IMR-90 (cell line): ENCODE data around the gene ALKBH6. TPM values are rescaled to one million over a fixed set of nuclear protein-coding genes. Genes with fewer than 3 reads are reported as not detected.

Source experiments
- ATAC-seq: fragments of 200-7000 bp; cut with Tn5 transposase; 2 replicates; pipeline ENCODE4 v1.9.1; 2020; ENCODE audit warnings: low read depth, mild to moderate bottlenecking, moderate library complexity
- BruUV-seq: library from RNA; stranded (reverse); fragments of 400-500 nt; replicated peaks from 2 replicates; lab custom pipeline; 2021; lab: Mats Ljungman, UMichigan
- CTCF ChIA-PET: fragments of 300-600 bp; formaldehyde crosslinking; extraction: SDS; loops from one replicate; lab custom pipeline; 2021; ENCODE audit warnings: antibody characterized with exemption; lab: Yijun Ruan, JAX
- POLR2A ChIA-PET: fragments of 300-600 bp; sonication (Branson Sonifier 250); formaldehyde crosslinking; loops from one replicate; lab custom pipeline; 2022; ENCODE audit warnings: antibody characterized with exemption; ENCODE audit not compliant: unreplicated experiment; lab: Charles Lee
- DNase-seq: peaks from one replicate; pipeline ENCODE4 v3.0.0; 2013
- H2AFZ ChIP-seq: replicated peaks from 2 replicates; pipeline ENCODE3; 2013; ENCODE audit warnings: low read length, mild to moderate bottlenecking; ENCODE audit not compliant: poor library complexity
- H2AK5ac ChIP-seq: 2 replicates; pipeline ENCODE4 v1.6.1; 2013; ENCODE audit warnings: low read depth, low read length, inconsistent platforms
- H2AK9ac ChIP-seq: replicated peaks from 2 replicates; pipeline ENCODE3; 2013; ENCODE audit warnings: mild to moderate bottlenecking, low read depth, low read length, moderate library complexity; ENCODE audit not compliant: poor library complexity
- H2BK120ac ChIP-seq: 2 replicates; pipeline ENCODE4 v1.6.1; 2013; ENCODE audit warnings: low read depth, low read length, inconsistent platforms
- H2BK15ac ChIP-seq: 3 replicates; pipeline ENCODE4 v1.6.1; 2013; ENCODE audit warnings: low read depth, low read length, inconsistent platforms
- H2BK20ac ChIP-seq: 2 replicates; pipeline ENCODE4 v1.6.1; 2013; ENCODE audit warnings: low read depth, mild to moderate bottlenecking, inconsistent platforms, low read length, moderate library complexity
- H2BK5ac ChIP-seq: 2 replicates; pipeline ENCODE4 v1.6.1; 2013; ENCODE audit warnings: mild to moderate bottlenecking, low read depth, low read length, inconsistent platforms; ENCODE audit not compliant: poor library complexity, severe bottlenecking
- H3K14ac ChIP-seq: replicated peaks from 2 replicates; pipeline ENCODE4 v1.6.1; 2013; ENCODE audit warnings: low read depth, low read length, inconsistent platforms
- H3K18ac ChIP-seq: 2 replicates; pipeline ENCODE4 v1.6.1; 2013; ENCODE audit warnings: low read depth, low read length, control low read depth
- H3K23ac ChIP-seq: 2 replicates; pipeline ENCODE4 v1.6.1; 2013; ENCODE audit warnings: low read depth, low read length, inconsistent platforms
- H3K27ac ChIP-seq: 2 replicates; pipeline ENCODE4 v1.5.1; 2013; ENCODE audit warnings: mild to moderate bottlenecking, control low read depth, low read length; ENCODE audit not compliant: insufficient read depth
- H3K27me3 ChIP-seq: 2 replicates; pipeline ENCODE4 v1.6.1; 2013; ENCODE audit warnings: low read length; ENCODE audit not compliant: control insufficient read depth, insufficient read depth
- H3K36me3 ChIP-seq: 2 replicates; pipeline ENCODE4 v1.6.1; 2013; ENCODE audit warnings: low read length, mixed read lengths; ENCODE audit not compliant: control insufficient read depth, insufficient read depth
- H3K4ac ChIP-seq: 2 replicates; pipeline ENCODE4 v1.6.1; 2013; ENCODE audit warnings: low read depth, low read length, inconsistent platforms
- H3K4me1 ChIP-seq: 2 replicates; pipeline ENCODE4 v1.6.1; 2013; ENCODE audit warnings: low read length, mixed read lengths; ENCODE audit not compliant: control insufficient read depth, insufficient read depth
- H3K4me2 ChIP-seq: 2 replicates; pipeline ENCODE4 v1.6.1; 2013; ENCODE audit warnings: low read depth, mild to moderate bottlenecking, control low read depth, low read length, moderate library complexity
- H3K4me3 ChIP-seq: 2 replicates; pipeline ENCODE4 v1.5.1; 2013; ENCODE audit warnings: low read depth, mild to moderate bottlenecking, control low read depth, low read length, moderate library complexity; ENCODE audit not compliant: insufficient read depth
- H3K56ac ChIP-seq: 2 replicates; pipeline ENCODE4 v1.6.1; 2013; ENCODE audit warnings: low read length, inconsistent platforms; ENCODE audit not compliant: insufficient read depth; ENCODE audit errors: extremely low read depth
- H3K79me1 ChIP-seq, 2 experiments: 2 replicates each; pipeline ENCODE4 v1.6.1; 2013; ENCODE audit warnings: low read length in 2 of 2, inconsistent platforms in 1 of 2, low read depth in 1 of 2
- H3K9ac ChIP-seq: 2 replicates; pipeline ENCODE4 v1.6.1; 2013; ENCODE audit warnings: low read depth, low read length, control low read depth
- H3K9me1 ChIP-seq: 2 replicates; pipeline ENCODE4 v1.6.1; 2013; ENCODE audit warnings: low read length, inconsistent platforms; ENCODE audit not compliant: insufficient read depth
- H3K9me3 ChIP-seq: 2 replicates; pipeline ENCODE4 v1.6.1; 2013; ENCODE audit warnings: low read length; ENCODE audit not compliant: control insufficient read depth, insufficient read depth
- H4K20me1 ChIP-seq: 2 replicates; pipeline ENCODE4 v1.6.1; 2013; ENCODE audit warnings: low read length, inconsistent platforms; ENCODE audit not compliant: insufficient read depth
- H4K5ac ChIP-seq: 2 replicates; pipeline ENCODE4 v1.6.1; 2013; ENCODE audit warnings: mild to moderate bottlenecking, low read depth, low read length, control low read depth
- H4K8ac ChIP-seq, 2 experiments: 2 replicates each; pipeline ENCODE4 v1.6.1; 2013; ENCODE audit warnings: low read depth in 2 of 2, low read length in 2 of 2, control low read depth in 1 of 2, inconsistent platforms in 1 of 2
- H4K91ac ChIP-seq: 2 replicates; pipeline ENCODE4 v1.6.1; 2013; ENCODE audit warnings: low read depth, low read length, inconsistent platforms; ENCODE audit not compliant: insufficient read depth
- BHLHE40 ChIP-seq: fragments of 150-350 bp; IDR thresholded peaks from 2 replicates; pipeline ENCODE4 v1.6.1; 2016; ENCODE audit warnings: mild to moderate bottlenecking, low read depth, low read length
- CEBPB ChIP-seq: IDR thresholded peaks from 2 replicates; pipeline ENCODE4 v1.6.1; 2012; ENCODE audit warnings: low read depth, low read length, improper control_type of control experiment
- CHD1 ChIP-seq: IDR thresholded peaks from 2 replicates; pipeline ENCODE4 v1.6.1; 2012; ENCODE audit warnings: low read depth, low read length, improper control_type of control experiment
- FOS ChIP-seq: fragments of 150-350 bp; IDR thresholded peaks from 2 replicates; pipeline ENCODE4 v1.6.1; 2016; ENCODE audit warnings: low read depth, low read length
- MAZ ChIP-seq: IDR thresholded peaks from 2 replicates; pipeline ENCODE4 v1.6.1; 2012; ENCODE audit warnings: low read depth, mild to moderate bottlenecking, low read length, improper control_type of control experiment, moderate library complexity, borderline replicate concordance
- MXI1 ChIP-seq: IDR thresholded peaks from 2 replicates; pipeline ENCODE4 v1.6.1; 2012; ENCODE audit warnings: low read depth, mild to moderate bottlenecking, low read length, moderate library complexity, borderline replicate concordance
- NFE2L2 ChIP-seq: fragments of 150-350 bp; IDR thresholded peaks from 2 replicates; pipeline ENCODE4 v1.6.1; 2016; ENCODE audit warnings: low read depth, mild to moderate bottlenecking, low read length
- POLR2A ChIP-seq: IDR thresholded peaks from 2 replicates; pipeline ENCODE4 v1.6.1; 2012; ENCODE audit warnings: mild to moderate bottlenecking, low read depth, low read length
- RAD21 ChIP-seq: IDR thresholded peaks from 2 replicates; pipeline ENCODE4 v1.6.1; 2012; ENCODE audit warnings: low read length, improper control_type of control experiment
- RCOR1 ChIP-seq: IDR thresholded peaks from 2 replicates; pipeline ENCODE4 v1.6.1; 2012; ENCODE audit warnings: mild to moderate bottlenecking, low read length, improper control_type of control experiment; ENCODE audit not compliant: insufficient replicate concordance
- RFX5 ChIP-seq: IDR thresholded peaks from 2 replicates; pipeline ENCODE4 v1.8.0; 2012; ENCODE audit warnings: low read depth, mild to moderate bottlenecking, low read length, moderate library complexity
- SMC3 ChIP-seq: fragments of 150-350 bp; IDR thresholded peaks from 2 replicates; pipeline ENCODE4 v1.6.1; 2016; ENCODE audit warnings: low read depth, mild to moderate bottlenecking, antibody characterized with exemption, low read length, moderate library complexity
- WGBS, 2 experiments: methylation state at CpG; one replicate each; pipeline versions ENCODE4 v1.1.5 to v1.1.7; 2013; ENCODE audit warnings: missing lambda C conversion rate in 2 of 2; ENCODE audit not compliant: insufficient read length in 1 of 2; ENCODE audit errors: extremely low coverage in 2 of 2; 5-methylcytosine and 5-hydroxymethylcytosine counted together
- dilution Hi-C: fragments of 300-500 bp; cut with HindIII; formaldehyde crosslinking; loops from one replicate; pipeline ENCODE4 v1.14.3; 2018; ENCODE audit warnings: low sequenced_read_pairs; ENCODE audit not compliant: unreplicated experiment
- in situ Hi-C: fragments of 300-500 bp; cut with MboI; formaldehyde crosslinking; loops from 3 replicates; pipeline ENCODE4 v1.14.3; 2019; ENCODE audit warnings: low sequenced_read_pairs, inconsistent platforms, mixed read lengths
- intact Hi-C: fragments of 100-400 bp; cut with micrococcal nuclease; formaldehyde crosslinking; loops from 2 replicates; pipeline ENCODE4 v1.10.0; 2022
- polyA plus RNA-seq, 3 experiments: library from polyadenylated mRNA; depleted of rRNA; stranded (reverse); fragments of >200 nt; gene quantifications; 2 replicates each; pipeline ENCODE4 v1.2.3, GENCODE V29; 2012; ENCODE audit warnings: low replicate concordance in 1 of 3
- total RNA-seq: library from RNA; depleted of rRNA; stranded (reverse); fragments of >200 nt; gene quantifications from 2 replicates; pipeline ENCODE4 v1.2.3, GENCODE V29; 2012
- TF ChIP-seq, protein P1 (sequence below): fragments of 150-350 bp; IDR thresholded peaks from 2 replicates; pipeline ENCODE4 v1.6.1; 2017; ENCODE audit warnings: mild to moderate bottlenecking, antibody characterized with exemption, low read length, low read depth
- TF ChIP-seq, protein P2 (sequence below): fragments of 150-350 bp; IDR thresholded peaks from 2 replicates; pipeline ENCODE4 v1.6.1; 2016; ENCODE audit warnings: low read depth, mild to moderate bottlenecking, low read length, moderate library complexity, borderline replicate concordance
- TF ChIP-seq, protein P3 (sequence below): conservative IDR thresholded peaks from 2 replicates; pipeline ENCODE4 v1.5.1; 2012; ENCODE audit warnings: mild to moderate bottlenecking, low read depth, low read length, improper control_type of control experiment

The ALKBH6 gene
- total and polyA plus RNA-seq, 2 of the 4 experiments (the other 2 are of a cell fraction) = 12.9 to 38.7 TPM

DNA sequence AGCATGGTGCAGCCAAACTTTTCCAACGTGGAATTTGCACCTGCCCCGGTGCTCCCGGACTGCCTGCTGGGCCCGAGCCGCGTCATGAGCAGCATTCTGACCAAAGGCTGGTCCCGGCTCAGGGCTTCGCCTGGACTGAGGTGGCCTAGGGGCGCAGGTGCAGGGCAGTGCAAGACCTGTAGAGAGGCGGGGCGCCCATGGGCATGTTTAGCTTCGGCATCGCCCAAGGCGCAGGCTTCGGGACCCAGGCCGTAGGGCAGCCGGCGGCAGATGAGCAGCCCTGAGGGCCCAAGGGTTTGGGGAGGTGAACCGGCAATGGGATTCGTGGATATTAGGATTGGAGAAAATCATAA is 54.1 kb downstream of the ALKBH6 start:
- no peaks in the 10 kb centered on the region for H3K79me1 ChIP-seq
- H3K36me3 ChIP-seq = no peaks in the 10 kb centered on the region
- H3K4me2 ChIP-seq = no peak overlapping the region
- in situ Hi-C loops (no loop called here), dilution Hi-C loops (no loop called here), intact Hi-C loops (no loop called here)
- no peak overlapping the region for H2AFZ ChIP-seq
- peaks cover 33% of the 10 kb centered on the region for H3K27me3 ChIP-seq
- H2BK20ac ChIP-seq = no peak overlapping the region
- no peak overlapping the region for H3K18ac ChIP-seq
- H3K14ac ChIP-seq = no peak overlapping the region
- no peaks in the 10 kb centered on the region for H3K4me1 ChIP-seq
- no peak overlapping the region for H3K4ac ChIP-seq
- BruUV-seq = no TSS peak
- no peak overlapping the region for H3K27ac ChIP-seq
- H3K56ac ChIP-seq = no peak overlapping the region
- H4K20me1 ChIP-seq = no peaks in the 10 kb centered on the region
- H3K4me3 ChIP-seq = no peak overlapping the region
- POLR2A ChIA-PET = no interaction called here
- TF ChIP-seq RCOR1 (no peak), FOS (no peak), MAZ (no peak), CHD1 (no peak), RFX5 (no peak), MXI1 (no peak), SMC3 (no peak), POLR2A (no peak), BHLHE40 (no peak), CEBPB (no peak), NFE2L2 (no peak), RAD21 (no peak)
- TF ChIP-seq, protein P1, sequence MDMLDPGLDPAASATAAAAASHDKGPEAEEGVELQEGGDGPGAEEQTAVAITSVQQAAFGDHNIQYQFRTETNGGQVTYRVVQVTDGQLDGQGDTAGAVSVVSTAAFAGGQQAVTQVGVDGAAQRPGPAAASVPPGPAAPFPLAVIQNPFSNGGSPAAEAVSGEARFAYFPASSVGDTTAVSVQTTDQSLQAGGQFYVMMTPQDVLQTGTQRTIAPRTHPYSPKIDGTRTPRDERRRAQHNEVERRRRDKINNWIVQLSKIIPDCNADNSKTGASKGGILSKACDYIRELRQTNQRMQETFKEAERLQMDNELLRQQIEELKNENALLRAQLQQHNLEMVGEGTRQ = no peak
- TF ChIP-seq, protein P2, sequence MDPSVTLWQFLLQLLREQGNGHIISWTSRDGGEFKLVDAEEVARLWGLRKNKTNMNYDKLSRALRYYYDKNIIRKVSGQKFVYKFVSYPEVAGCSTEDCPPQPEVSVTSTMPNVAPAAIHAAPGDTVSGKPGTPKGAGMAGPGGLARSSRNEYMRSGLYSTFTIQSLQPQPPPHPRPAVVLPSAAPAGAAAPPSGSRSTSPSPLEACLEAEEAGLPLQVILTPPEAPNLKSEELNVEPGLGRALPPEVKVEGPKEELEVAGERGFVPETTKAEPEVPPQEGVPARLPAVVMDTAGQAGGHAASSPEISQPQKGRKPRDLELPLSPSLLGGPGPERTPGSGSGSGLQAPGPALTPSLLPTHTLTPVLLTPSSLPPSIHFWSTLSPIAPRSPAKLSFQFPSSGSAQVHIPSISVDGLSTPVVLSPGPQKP = no peak
- TF ChIP-seq, protein P3, sequence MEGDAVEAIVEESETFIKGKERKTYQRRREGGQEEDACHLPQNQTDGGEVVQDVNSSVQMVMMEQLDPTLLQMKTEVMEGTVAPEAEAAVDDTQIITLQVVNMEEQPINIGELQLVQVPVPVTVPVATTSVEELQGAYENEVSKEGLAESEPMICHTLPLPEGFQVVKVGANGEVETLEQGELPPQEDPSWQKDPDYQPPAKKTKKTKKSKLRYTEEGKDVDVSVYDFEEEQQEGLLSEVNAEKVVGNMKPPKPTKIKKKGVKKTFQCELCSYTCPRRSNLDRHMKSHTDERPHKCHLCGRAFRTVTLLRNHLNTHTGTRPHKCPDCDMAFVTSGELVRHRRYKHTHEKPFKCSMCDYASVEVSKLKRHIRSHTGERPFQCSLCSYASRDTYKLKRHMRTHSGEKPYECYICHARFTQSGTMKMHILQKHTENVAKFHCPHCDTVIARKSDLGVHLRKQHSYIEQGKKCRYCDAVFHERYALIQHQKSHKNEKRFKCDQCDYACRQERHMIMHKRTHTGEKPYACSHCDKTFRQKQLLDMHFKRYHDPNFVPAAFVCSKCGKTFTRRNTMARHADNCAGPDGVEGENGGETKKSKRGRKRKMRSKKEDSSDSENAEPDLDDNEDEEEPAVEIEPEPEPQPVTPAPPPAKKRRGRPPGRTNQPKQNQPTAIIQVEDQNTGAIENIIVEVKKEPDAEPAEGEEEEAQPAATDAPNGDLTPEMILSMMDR = no peak
- ATAC-seq = no peak
- CTCF ChIA-PET = no interaction called here
- H3K9me3 ChIP-seq = peaks cover 2% of the 10 kb centered on the region
- H2BK15ac ChIP-seq = no peak overlapping the region
- no peak overlapping the region for H3K23ac ChIP-seq
- H2AK9ac ChIP-seq = no peak overlapping the region
- no peak overlapping the region for H3K9ac ChIP-seq
- no peak overlapping the region for H4K8ac ChIP-seq
- no peak overlapping the region for H2BK5ac ChIP-seq
- no peak overlapping the region for H2BK120ac ChIP-seq
- WGBS, 2 experiments = 14% methylated on average over 8 of the region's 20 CpGs; no CpG with 5 or more reads in 1 of the 2 experiments
- H2AK5ac ChIP-seq = no peak overlapping the region
- H4K5ac ChIP-seq = no peak overlapping the region
- H4K91ac ChIP-seq = no peak overlapping the region
- no peaks in the 10 kb centered on the region for H3K9me1 ChIP-seq
- no peak for DNase-seq
